Gastroesophageal sphincter (tissue), 3 donors: ENCODE results near the gene DR1.

Source experiments
- CTCF ChIP-seq, 4 experiments: fragments of 200-600 bp in 2 of 4; fragments of 450-650 bp in 2 of 4; sonication (generic) in 1 of 4; IDR thresholded peaks; one replicate each; pipeline ENCODE4 v1.5.1; 2017 to 2019; ENCODE audit warnings: antibody characterized with exemption in 4 of 4, mild to moderate bottlenecking in 2 of 4, moderate library complexity in 2 of 4
- EP300 ChIP-seq: sonication (generic); formaldehyde crosslinking; IDR thresholded peaks from one replicate; pipeline ENCODE4 v1.6.1; 2017; ENCODE audit warnings: antibody characterized with exemption, mild to moderate bottlenecking
- POLR2A ChIP-seq, 2 donors: fragments of 450-650 bp; IDR thresholded peaks; one replicate each; pipeline ENCODE4 v1.6.1; 2017; ENCODE audit warnings: antibody characterized with exemption in 2 of 2, mild to moderate bottlenecking in 2 of 2, moderate library complexity in 1 of 2

- TF ChIP-seq CTCF (IDR thresholded peaks at IDR 0.05) (no peak), POLR2A (IDR thresholded peaks at IDR 0.05) (no peak), EP300 (no peak)
Measured at GRCh38 chr1:93362237-93362636, 16.5 kb downstream of the DR1 start.
